HG03575 (cell line): Measurements from ENCODE around the gene LGSN.
A peak's percentile ranks its signal among the peaks of the same experiment; 100 is the strongest.
"Not testable (repeated sequence)": the region's sequence is repeated elsewhere in the genome, so short reads cannot be mapped to it uniquely, and the experiment has no call there.

Source experiments
- ATAC-seq: cut with Tn5 transposase; IDR thresholded peaks from one replicate; pipeline ENCODE4 v1.9.1; 2021; ENCODE audit not compliant: unreplicated experiment, insufficient number of reproducible peaks, low FRiP score; ENCODE audit errors: extremely low read depth

LGSN gene

GRCh38 chr6:63319939-63320338, at the start of gene LGSN:
Gene LGSN (minus strand): TSS chr6:63319983. CDS start chr6:63319943, 40 bp downstream.
- no peak for ATAC-seq

GRCh38 chr6:63368347-63368746, 48.6 kb upstream of the LGSN start:
- ATAC-seq = no peak

- not testable (repeated sequence) for ATAC-seq
Observed at GRCh38 chr6:63362500-63363120, 42.8 kb upstream of the LGSN start.

GRCh38 chr6:63357384-63357783, 37.6 kb upstream of the LGSN start:
- ATAC-seq = not testable (repeated sequence)

- ATAC-seq = no peak
Observed at GRCh38 chr6:63355632-63356031, 35.8 kb upstream of the LGSN start.

GRCh38 chr6:63353286-63353630, 33.5 kb upstream of the LGSN start:
- no peak for ATAC-seq

GRCh38 chr6:63352544-63353285, 32.9 kb upstream of the LGSN start:
- ATAC-seq = peak; percentile 84

- ATAC-seq = peak; percentile 16
Observed at GRCh38 chr6:63352069-63352543, 32.3 kb upstream of the LGSN start.

- ATAC-seq = no peak
Observed at GRCh38 chr6:63349401-63349800, 29.6 kb upstream of the LGSN start.

- ATAC-seq = no peak
Observed at GRCh38 chr6:63348836-63349235, 29.1 kb upstream of the LGSN start.

- ATAC-seq = peak; percentile 36
Observed at GRCh38 chr6:63347599-63347998, 27.8 kb upstream of the LGSN start.

- no peak for ATAC-seq
Observed at GRCh38 chr6:63346217-63346835, 26.5 kb upstream of the LGSN start.

- ATAC-seq = no peak
Observed at GRCh38 chr6:63340351-63340750, 20.6 kb upstream of the LGSN start.

GRCh38 chr6:63334652-63335051, 14.9 kb upstream of the LGSN start:
- not testable (repeated sequence) for ATAC-seq

- ATAC-seq = no peak
Observed at GRCh38 chr6:63333440-63333839, 13.7 kb upstream of the LGSN start.

GRCh38 chr6:63326630-63327029, 6.8 kb upstream of the LGSN start:
- not testable (repeated sequence) for ATAC-seq

GRCh38 chr6:63322981-63323380, 3.2 kb upstream of the LGSN start:
- ATAC-seq = no peak

- no peak for ATAC-seq
Observed at GRCh38 chr6:63321821-63322220, 2.0 kb upstream of the LGSN start.

- no peak for ATAC-seq
Observed at GRCh38 chr6:63317641-63318040, 2.1 kb downstream of the LGSN start.

GRCh38 chr6:63316113-63316512, 3.7 kb downstream of the LGSN start:
- no peak for ATAC-seq
